ENCODE results near the gene MIGA1. TPM values are rescaled to one million over a fixed set of nuclear protein-coding genes. Genes with fewer than 3 reads are reported as not detected.

Gene MIGA1
- total RNA-seq, 2 donors from 2014 or later, result 10.0 to 16.2 TPM

DNA sequence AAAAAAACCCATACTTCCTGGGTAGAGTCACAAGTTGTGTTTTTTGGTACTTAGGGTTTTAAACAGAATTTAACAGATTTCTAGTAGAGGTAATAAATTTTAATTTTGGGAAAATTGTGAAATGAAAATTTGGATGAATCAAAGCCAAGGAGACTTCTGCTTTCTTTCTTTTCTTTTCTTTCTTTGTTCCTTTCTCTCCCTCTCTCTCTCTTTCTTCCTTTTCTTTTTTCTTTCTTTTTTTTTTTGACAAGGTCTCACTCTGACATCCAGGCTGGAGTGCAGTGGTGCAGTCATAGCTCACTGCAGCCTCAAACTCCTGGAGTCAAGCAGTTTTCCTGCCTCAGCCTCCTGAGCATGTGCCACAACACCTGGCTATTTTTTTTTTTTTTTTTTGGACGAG, 62.1 kb downstream of the MIGA1 start:
- intact Hi-C loops (cut with DNase I), result no loop called here
- Histone ChIP-seq H3K9ac (ENCODE audit: low read depth in 2 of 2, low read length in 2 of 2) (no peak overlapping the region), H3K4me3 (no peak overlapping the region), H3K9me3 (no peaks in the 10 kb centered on the region), H3K4me1 (no peaks in the 10 kb centered on the region), H3K36me3 (no peaks in the 10 kb centered on the region), H3K27me3 (no peaks in the 10 kb centered on the region), H3K27ac (no peak overlapping the region)
- TF ChIP-seq, protein P1, sequence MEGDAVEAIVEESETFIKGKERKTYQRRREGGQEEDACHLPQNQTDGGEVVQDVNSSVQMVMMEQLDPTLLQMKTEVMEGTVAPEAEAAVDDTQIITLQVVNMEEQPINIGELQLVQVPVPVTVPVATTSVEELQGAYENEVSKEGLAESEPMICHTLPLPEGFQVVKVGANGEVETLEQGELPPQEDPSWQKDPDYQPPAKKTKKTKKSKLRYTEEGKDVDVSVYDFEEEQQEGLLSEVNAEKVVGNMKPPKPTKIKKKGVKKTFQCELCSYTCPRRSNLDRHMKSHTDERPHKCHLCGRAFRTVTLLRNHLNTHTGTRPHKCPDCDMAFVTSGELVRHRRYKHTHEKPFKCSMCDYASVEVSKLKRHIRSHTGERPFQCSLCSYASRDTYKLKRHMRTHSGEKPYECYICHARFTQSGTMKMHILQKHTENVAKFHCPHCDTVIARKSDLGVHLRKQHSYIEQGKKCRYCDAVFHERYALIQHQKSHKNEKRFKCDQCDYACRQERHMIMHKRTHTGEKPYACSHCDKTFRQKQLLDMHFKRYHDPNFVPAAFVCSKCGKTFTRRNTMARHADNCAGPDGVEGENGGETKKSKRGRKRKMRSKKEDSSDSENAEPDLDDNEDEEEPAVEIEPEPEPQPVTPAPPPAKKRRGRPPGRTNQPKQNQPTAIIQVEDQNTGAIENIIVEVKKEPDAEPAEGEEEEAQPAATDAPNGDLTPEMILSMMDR (IDR thresholded peaks at IDR 0.05), result no peak
- no peak for DNase-seq

DNA sequence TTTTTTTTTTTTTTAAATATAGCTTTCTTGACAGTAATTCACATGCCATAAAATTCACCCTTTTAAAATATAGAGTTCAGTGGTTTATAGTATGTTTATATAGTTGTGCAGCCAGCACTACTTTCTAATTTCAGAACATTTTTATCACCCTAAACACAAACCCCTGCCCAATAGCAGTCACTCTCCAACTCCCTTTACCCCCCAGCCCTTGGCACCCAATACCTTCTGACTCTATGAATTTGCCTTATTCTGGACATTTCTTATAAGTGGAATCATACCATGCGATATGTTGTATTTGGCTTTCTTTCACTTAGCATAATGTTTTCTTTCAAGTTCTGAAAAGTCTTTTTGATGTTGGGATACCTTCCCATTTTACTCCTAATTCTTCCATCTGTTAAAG, 66.5 kb downstream of the MIGA1 start:
- intact Hi-C loops (cut with DNase I), result no loop called here
- H3K36me3 ChIP-seq, result no peaks in the 10 kb centered on the region

DNA sequence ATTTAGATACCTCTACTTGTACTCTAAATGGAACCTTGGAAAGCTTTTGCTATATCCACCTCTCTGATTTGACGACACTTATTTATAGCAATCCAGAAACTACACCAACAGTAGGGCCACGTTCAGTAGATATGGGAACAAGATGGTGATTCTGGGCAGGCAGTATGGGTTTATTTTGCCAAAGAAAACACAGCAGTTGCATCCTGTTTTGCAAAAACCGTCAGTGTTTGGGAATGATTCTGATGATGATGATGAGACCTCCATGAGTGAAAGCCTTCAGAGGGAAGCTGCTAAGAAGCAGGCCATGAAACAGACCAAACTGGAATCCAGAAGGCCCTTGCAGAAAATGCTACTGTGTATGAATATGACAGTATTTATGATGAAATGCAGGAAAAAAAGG, 67.5 kb downstream of the MIGA1 start:
- H3K27me3 ChIP-seq, result no peaks in the 10 kb centered on the region
- intact Hi-C loops (cut with DNase I), result no loop called here
- H3K27ac ChIP-seq, result no peak overlapping the region

More for the DNA sequence above, 66.5 kb downstream of the MIGA1 start:
- H3K27me3 ChIP-seq, result no peaks in the 10 kb centered on the region
- no peaks in the 10 kb centered on the region for H3K4me1 ChIP-seq
- DNase-seq, result no peak
- no peak overlapping the region for H3K4me3 ChIP-seq
- no peak overlapping the region for H3K9ac ChIP-seq (ENCODE audit: low read depth in 2 of 2, low read length in 2 of 2)
- no peaks in the 10 kb centered on the region for H3K9me3 ChIP-seq
- TF ChIP-seq, protein P1 (IDR thresholded peaks at IDR 0.05), result no peak
- no peak overlapping the region for H3K27ac ChIP-seq

DNA sequence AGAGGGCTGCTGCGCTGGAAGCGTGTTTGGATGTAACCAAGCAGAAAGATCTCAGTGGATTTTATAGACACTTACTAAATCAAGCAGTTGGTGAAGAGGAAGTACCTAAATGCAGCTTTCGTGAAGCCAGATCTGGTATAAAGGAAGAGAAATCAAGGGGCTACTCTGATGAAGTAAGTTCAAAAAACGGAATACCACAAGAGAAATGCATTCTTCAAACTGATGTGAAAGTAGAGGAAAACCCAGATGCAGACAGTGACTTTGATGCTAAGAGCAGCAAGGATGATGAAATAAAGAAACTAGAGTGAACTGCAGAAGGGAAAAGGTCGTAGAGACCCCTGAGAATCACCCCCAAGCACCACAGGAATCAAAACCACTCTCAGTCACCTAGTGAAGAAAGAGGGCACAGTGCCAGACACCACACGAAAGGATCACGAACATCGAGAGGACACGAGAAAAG, 68.2 kb downstream of the MIGA1 start:
- H3K4me1 ChIP-seq, result no peaks in the 10 kb centered on the region
- no peak overlapping the region for H3K27ac ChIP-seq
- no peak overlapping the region for H3K4me3 ChIP-seq
- H3K36me3 ChIP-seq, result no peaks in the 10 kb centered on the region
- DNase-seq, result no peak
- TF ChIP-seq, protein P1 (IDR thresholded peaks at IDR 0.05), result no peak
- H3K9ac ChIP-seq (ENCODE audit: low read depth in 2 of 2, low read length in 2 of 2), result no peak overlapping the region
- intact Hi-C loops (cut with DNase I), result no loop called here
- no peaks in the 10 kb centered on the region for H3K27me3 ChIP-seq
- no peaks in the 10 kb centered on the region for H3K9me3 ChIP-seq

More for the DNA sequence above, 67.5 kb downstream of the MIGA1 start:
- TF ChIP-seq, protein P1 (IDR thresholded peaks at IDR 0.05), result no peak
- H3K4me3 ChIP-seq, result no peak overlapping the region
- no peaks in the 10 kb centered on the region for H3K4me1 ChIP-seq
- no peaks in the 10 kb centered on the region for H3K9me3 ChIP-seq
- H3K36me3 ChIP-seq, result no peaks in the 10 kb centered on the region
- H3K9ac ChIP-seq (ENCODE audit: low read depth in 2 of 2, low read length in 2 of 2), result no peak overlapping the region
- no peak for DNase-seq

DNA sequence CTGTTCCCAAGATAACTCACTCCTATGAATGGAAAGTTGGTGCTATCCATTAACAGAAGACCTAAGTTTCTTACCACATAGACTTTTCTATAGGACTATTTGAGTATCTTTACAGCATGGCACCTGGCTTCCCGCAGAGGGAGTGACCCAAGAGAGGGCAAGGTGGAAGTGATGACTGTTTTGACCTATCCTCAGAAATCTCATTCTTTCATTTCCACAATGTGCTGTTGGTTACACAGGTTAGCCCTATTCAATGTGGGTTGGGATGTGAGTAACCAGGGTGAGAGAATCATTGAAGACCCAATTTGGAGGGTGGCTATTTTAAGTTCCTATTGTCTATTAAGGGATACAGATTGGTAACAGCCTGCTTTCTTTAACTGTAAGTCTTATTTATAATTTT, 70.6 kb downstream of the MIGA1 start:
- no peak overlapping the region for H3K27ac ChIP-seq
- TF ChIP-seq, protein P1 (IDR thresholded peaks at IDR 0.05), result no peak
- H3K9me3 ChIP-seq, result no peaks in the 10 kb centered on the region
- no peaks in the 10 kb centered on the region for H3K27me3 ChIP-seq
- H3K36me3 ChIP-seq, result no peaks in the 10 kb centered on the region
- no peak overlapping the region for H3K4me3 ChIP-seq
- no peak for DNase-seq
- no peaks in the 10 kb centered on the region for H3K4me1 ChIP-seq
- intact Hi-C loops (cut with DNase I), result no loop called here
- no peak overlapping the region for H3K9ac ChIP-seq (ENCODE audit: low read depth in 2 of 2, low read length in 2 of 2)
